ENCODE measurements around the gene ZNF91.
"Not testable (repeated sequence)": the region's sequence is repeated elsewhere in the genome, so short reads cannot be mapped to it uniquely, and the experiment has no call there.

Gene ZNF91

DNA sequence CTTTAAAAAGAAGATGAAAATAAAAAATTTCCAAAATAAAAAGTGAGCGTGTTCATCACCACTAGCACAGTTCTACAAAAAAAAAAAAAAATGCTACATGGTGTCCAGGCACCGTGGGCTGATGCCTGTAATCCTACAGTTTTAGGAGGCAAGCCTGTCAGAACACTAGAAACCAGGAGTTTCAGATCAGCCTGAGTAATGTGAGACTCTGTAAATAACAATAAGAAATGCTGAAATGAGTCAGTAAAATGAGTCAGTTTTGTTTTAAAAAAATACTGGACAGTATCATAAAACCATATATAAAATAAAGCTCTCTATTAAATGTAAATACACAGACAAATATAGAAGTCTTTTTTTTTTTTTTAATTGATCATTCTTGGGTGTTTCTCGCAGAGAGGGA is 30.0 kb downstream of the ZNF91 start:
- no CpG with 5 or more reads among the region's 3 CpGs for WGBS, 2 donors (ENCODE audit: extremely low coverage in 2 of 2, insufficient read length in 2 of 2, insufficient replicate concordance in 1 of 2)
- DNase-seq (ENCODE audit: low spot score) = no peak
- no peak overlapping the region for H2BK15ac ChIP-seq (ENCODE audit: low read length)
- no peak overlapping the region for H3K4me3 ChIP-seq (ENCODE audit: low read length in 2 of 2)
- no peak overlapping the region for H3K14ac ChIP-seq (ENCODE audit: low read length)
- no peak overlapping the region for H2BK12ac ChIP-seq (ENCODE audit: low read length)
- H3K18ac ChIP-seq (ENCODE audit: low read length) = no peak overlapping the region
- no peak overlapping the region for H4K91ac ChIP-seq (ENCODE audit: low read depth, low read length, poor library complexity)
- H3K27ac ChIP-seq (replicated peaks; ENCODE audit: low read length) = no peak overlapping the region
- H3K4me1 ChIP-seq (ENCODE audit: control insufficient read depth in 2 of 2, insufficient read depth in 1 of 2, low read depth in 1 of 2, low read length in 2 of 2) = no peaks in the 10 kb centered on the region
- H3K4ac ChIP-seq (ENCODE audit: low read length) = no peak overlapping the region
- no peak overlapping the region for H3K23ac ChIP-seq (ENCODE audit: low read depth, low read length, poor library complexity)
- H3K27me3 ChIP-seq (ENCODE audit: control insufficient read depth in 3 of 3, insufficient read depth in 3 of 3, low read depth in 1 of 3, low read length in 3 of 3) = no peaks in the 10 kb centered on the region
- no peak overlapping the region for H3K9ac ChIP-seq (ENCODE audit: low read depth, low read length, poor library complexity)
- H2BK5ac ChIP-seq (ENCODE audit: low read length) = no peak overlapping the region
- peaks cover 22 to 83% of the 10 kb centered on the region in 2 donors for H3K9me3 ChIP-seq (replicated peaks in 1 of 2; ENCODE audit: control insufficient read depth in 2 of 2, insufficient read depth in 1 of 2, low read depth in 1 of 2, low read length in 2 of 2)
- no peak overlapping the region for H2BK120ac ChIP-seq (ENCODE audit: low read depth, low read length)
- H2AK5ac ChIP-seq (ENCODE audit: low read depth, low read length) = no peak overlapping the region
- H2AFZ ChIP-seq (ENCODE audit: low read length) = no peak overlapping the region
- H3K36me3 ChIP-seq (replicated peaks in 1 of 2; ENCODE audit: control insufficient read depth in 2 of 2, insufficient read depth in 2 of 2, low read length in 2 of 2) = peaks cover 10 to 72% of the 10 kb centered on the region in 2 donors
- no peak overlapping the region for H3K4me2 ChIP-seq (ENCODE audit: insufficient read depth, low read length, poor library complexity, severe bottlenecking)
- H4K8ac ChIP-seq (ENCODE audit: low read depth, low read length) = no peak overlapping the region
- H3K79me1 ChIP-seq (ENCODE audit: low read depth, low read length) = no peaks in the 10 kb centered on the region

DNA sequence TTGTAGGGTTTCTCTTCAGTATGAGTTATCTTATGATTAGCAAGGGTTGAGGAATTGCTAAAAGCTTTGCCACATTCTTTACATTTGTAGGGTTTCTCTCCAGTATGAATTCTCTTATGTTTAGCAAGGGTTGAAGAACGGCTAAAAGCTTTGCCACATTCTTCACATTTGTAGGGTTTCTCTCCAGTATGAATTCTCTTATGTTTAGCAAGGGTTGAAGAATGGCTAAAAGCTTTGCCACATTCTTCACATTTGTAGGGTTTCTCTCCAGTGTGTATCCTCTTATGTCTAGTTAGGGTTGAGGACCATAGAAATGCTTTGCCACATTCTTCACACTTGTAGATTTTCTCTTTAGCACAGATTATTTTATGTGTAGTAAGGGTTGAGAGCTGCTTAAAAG is 33.4 kb downstream of the ZNF91 start:
- H3K4me2 ChIP-seq (ENCODE audit: insufficient read depth, low read length, poor library complexity, severe bottlenecking); H3K79me1 ChIP-seq (ENCODE audit: low read depth, low read length); H3K4me3 ChIP-seq (ENCODE audit: low read length in 2 of 2); H2AFZ ChIP-seq (ENCODE audit: low read length); H3K23ac ChIP-seq (ENCODE audit: low read depth, low read length, poor library complexity); H3K4ac ChIP-seq (ENCODE audit: low read length); H3K27me3 ChIP-seq (ENCODE audit: control insufficient read depth in 3 of 3, insufficient read depth in 3 of 3, low read depth in 1 of 3, low read length in 3 of 3); H3K27ac ChIP-seq (replicated peaks; ENCODE audit: low read length); H2BK5ac ChIP-seq (ENCODE audit: low read length); H4K8ac ChIP-seq (ENCODE audit: low read depth, low read length); H2AK5ac ChIP-seq (ENCODE audit: low read depth, low read length); H3K9ac ChIP-seq (ENCODE audit: low read depth, low read length, poor library complexity); H3K18ac ChIP-seq (ENCODE audit: low read length); DNase-seq (ENCODE audit: low spot score); H3K14ac ChIP-seq (ENCODE audit: low read length); H2BK12ac ChIP-seq (ENCODE audit: low read length); H3K4me1 ChIP-seq (ENCODE audit: control insufficient read depth in 2 of 2, insufficient read depth in 1 of 2, low read depth in 1 of 2, low read length in 2 of 2); H2BK120ac ChIP-seq (ENCODE audit: low read depth, low read length); H2BK15ac ChIP-seq (ENCODE audit: low read length); H4K91ac ChIP-seq (ENCODE audit: low read depth, low read length, poor library complexity): not testable (repeated sequence)
- WGBS, 2 donors (ENCODE audit: extremely low coverage in 2 of 2, insufficient read length in 2 of 2, insufficient replicate concordance in 1 of 2) = no CpG with 5 or more reads among the region's 1 CpG
- H3K9me3 ChIP-seq (replicated peaks in 1 of 2; ENCODE audit: control insufficient read depth in 2 of 2, insufficient read depth in 1 of 2, low read depth in 1 of 2, low read length in 2 of 2) = peaks cover 19 to 88% of the 10 kb centered on the region in 2 donors
- peaks cover 5 to 64% of the 10 kb centered on the region in 2 donors for H3K36me3 ChIP-seq (replicated peaks in 1 of 2; ENCODE audit: control insufficient read depth in 2 of 2, insufficient read depth in 2 of 2, low read length in 2 of 2)

- Histone ChIP-seq H2BK15ac (ENCODE audit: low read length) (no peak overlapping the region), H4K8ac (ENCODE audit: low read depth, low read length) (no peak overlapping the region), H3K9me3 (replicated peaks in 1 of 2; ENCODE audit: control insufficient read depth in 2 of 2, insufficient read depth in 1 of 2, low read depth in 1 of 2, low read length in 2 of 2) (peaks cover 33 to 98% of the 10 kb centered on the region in 2 donors), H4K91ac (ENCODE audit: low read depth, low read length, poor library complexity) (no peak overlapping the region), H2BK5ac (ENCODE audit: low read length) (no peak overlapping the region), H3K4me1 (ENCODE audit: control insufficient read depth in 2 of 2, insufficient read depth in 1 of 2, low read depth in 1 of 2, low read length in 2 of 2) (no peaks in the 10 kb centered on the region), H2BK120ac (ENCODE audit: low read depth, low read length) (no peak overlapping the region), H3K79me1 (ENCODE audit: low read depth, low read length) (peaks cover 14% of the 10 kb centered on the region), H3K36me3 (replicated peaks in 1 of 2; ENCODE audit: control insufficient read depth in 2 of 2, insufficient read depth in 2 of 2, low read length in 2 of 2) (peaks cover 12 to 83% of the 10 kb centered on the region in 2 donors), H2AK5ac (ENCODE audit: low read depth, low read length) (no peak overlapping the region), H3K9ac (ENCODE audit: low read depth, low read length, poor library complexity) (no peak overlapping the region), H2BK12ac (ENCODE audit: low read length) (no peak overlapping the region), H3K18ac (ENCODE audit: low read length) (no peak overlapping the region), H3K4ac (ENCODE audit: low read length) (no peak overlapping the region), H3K14ac (ENCODE audit: low read length) (no peak overlapping the region), H3K27me3 (ENCODE audit: control insufficient read depth in 3 of 3, insufficient read depth in 3 of 3, low read depth in 1 of 3, low read length in 3 of 3) (no peaks in the 10 kb centered on the region), H3K27ac (replicated peaks; ENCODE audit: low read length) (no peak overlapping the region), H2AFZ (ENCODE audit: low read length) (no peak overlapping the region), H3K4me2 (ENCODE audit: insufficient read depth, low read length, poor library complexity, severe bottlenecking) (no peak overlapping the region), H3K23ac (ENCODE audit: low read depth, low read length, poor library complexity) (no peak overlapping the region), H3K4me3 (ENCODE audit: low read length in 2 of 2) (no peak overlapping the region)
- WGBS, 2 donors (ENCODE audit: extremely low coverage in 2 of 2, insufficient read length in 2 of 2, insufficient replicate concordance in 1 of 2) = no CpG with 5 or more reads among the region's 4 CpGs
- no peak for DNase-seq (ENCODE audit: low spot score)
These were observed 43.5 kb downstream of the ZNF91 start for GRCh38 chr19:23351806-23352205.

- H2BK12ac ChIP-seq (ENCODE audit: low read length) = no peak overlapping the region
- no peak overlapping the region for H3K14ac ChIP-seq (ENCODE audit: low read length)
- no peak overlapping the region for H3K23ac ChIP-seq (ENCODE audit: low read depth, low read length, poor library complexity)
- no peak overlapping the region for H3K9ac ChIP-seq (ENCODE audit: low read depth, low read length, poor library complexity)
- no peak overlapping the region for H3K4ac ChIP-seq (ENCODE audit: low read length)
- H3K4me1 ChIP-seq (ENCODE audit: control insufficient read depth in 2 of 2, insufficient read depth in 1 of 2, low read depth in 1 of 2, low read length in 2 of 2) = no peaks in the 10 kb centered on the region
- no CpG with 5 or more reads among the region's 7 CpGs for WGBS, 2 donors (ENCODE audit: extremely low coverage in 2 of 2, insufficient read length in 2 of 2, insufficient replicate concordance in 1 of 2)
- no peak overlapping the region for H3K4me2 ChIP-seq (ENCODE audit: insufficient read depth, low read length, poor library complexity, severe bottlenecking)
- H3K27ac ChIP-seq (replicated peaks; ENCODE audit: low read length) = no peak overlapping the region
- H2BK120ac ChIP-seq (ENCODE audit: low read depth, low read length) = no peak overlapping the region
- no peaks in the 10 kb centered on the region for H3K27me3 ChIP-seq (ENCODE audit: control insufficient read depth in 3 of 3, insufficient read depth in 3 of 3, low read depth in 1 of 3, low read length in 3 of 3)
- H3K9me3 ChIP-seq (replicated peaks in 1 of 2; ENCODE audit: control insufficient read depth in 2 of 2, insufficient read depth in 1 of 2, low read depth in 1 of 2, low read length in 2 of 2) = peaks cover 47 to 92% of the 10 kb centered on the region in 2 donors
- no peak overlapping the region for H2AK5ac ChIP-seq (ENCODE audit: low read depth, low read length)
- no peak overlapping the region for H4K91ac ChIP-seq (ENCODE audit: low read depth, low read length, poor library complexity)
- no peak overlapping the region for H3K4me3 ChIP-seq (ENCODE audit: low read length in 2 of 2)
- H3K18ac ChIP-seq (ENCODE audit: low read length) = no peak overlapping the region
- H3K36me3 ChIP-seq (replicated peaks in 1 of 2; ENCODE audit: control insufficient read depth in 2 of 2, insufficient read depth in 2 of 2, low read length in 2 of 2) = peaks cover 27 to 87% of the 10 kb centered on the region in 2 donors
- no peak overlapping the region for H2BK15ac ChIP-seq (ENCODE audit: low read length)
- peaks cover 13% of the 10 kb centered on the region for H3K79me1 ChIP-seq (ENCODE audit: low read depth, low read length)
- DNase-seq (ENCODE audit: low spot score) = no peak
- H2BK5ac ChIP-seq (ENCODE audit: low read length) = no peak overlapping the region
- no peak overlapping the region for H4K8ac ChIP-seq (ENCODE audit: low read depth, low read length)
- H2AFZ ChIP-seq (ENCODE audit: low read length) = no peak overlapping the region
These were observed 48.6 kb downstream of the ZNF91 start for GRCh38 chr19:23346696-23347095.

Data from neuronal stem cell (in vitro differentiated cells).